22Rv1 (cell line): ENCODE measurements around the gene STPG2.
"Not testable (repeated sequence)": the region's sequence is repeated elsewhere in the genome, so short reads cannot be mapped to it uniquely, and the experiment has no call there.

Experiments used
- H3K27ac ChIP-seq: fragments of 450-650 bp; 2 replicates; pipeline ENCODE4 v1.5.1; 2017
- CTCF ChIP-seq: fragments of 450-650 bp; IDR thresholded peaks from 2 replicates; pipeline ENCODE4 v1.5.1; 2017; ENCODE audit warnings: mild to moderate bottlenecking
- ZFX ChIP-seq: fragments of 450-650 bp; IDR thresholded peaks from 2 replicates; pipeline ENCODE4 v1.6.1; 2017; ENCODE audit warnings: antibody characterized with exemption, borderline replicate concordance

The STPG2 gene

DNA sequence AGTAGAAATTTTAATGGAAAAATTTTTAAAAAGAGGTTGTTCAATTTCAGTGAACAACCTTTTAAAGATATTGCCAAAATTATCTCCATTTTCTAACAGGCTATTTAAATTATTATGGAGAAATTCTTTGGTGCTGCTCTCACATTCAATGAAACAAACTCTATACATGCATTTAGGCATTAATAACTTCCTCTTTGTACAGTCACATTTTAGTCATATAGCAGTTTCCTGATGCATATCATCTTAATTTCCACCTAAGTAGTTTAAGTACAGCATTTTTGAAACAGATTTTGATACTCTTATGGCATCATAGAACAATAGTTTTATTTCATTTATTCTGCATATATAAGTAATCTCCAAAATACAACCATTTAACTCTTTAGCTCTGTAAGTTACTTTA lies 500.1 kb downstream of the STPG2 start:
- H3K27ac ChIP-seq = no peak overlapping the region

DNA sequence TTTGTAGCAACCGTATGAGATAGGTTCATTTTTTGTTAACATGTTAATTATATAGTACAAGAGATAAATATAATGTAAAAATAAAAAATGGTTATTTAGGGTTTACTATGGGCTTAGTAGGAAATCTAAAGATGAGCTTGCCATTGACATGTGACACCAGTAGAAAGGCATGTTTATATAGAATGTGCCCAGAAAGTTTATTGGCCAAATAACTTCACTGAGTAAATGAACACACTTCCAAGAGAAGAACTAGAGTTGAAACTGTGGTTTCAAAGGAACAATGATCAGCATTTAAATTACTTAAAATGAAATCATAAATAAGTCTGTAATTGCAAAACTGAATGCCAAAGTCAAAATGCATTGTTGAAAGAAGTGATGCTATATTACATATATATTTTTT lies 503.3 kb downstream of the STPG2 start:
- no peak overlapping the region for H3K27ac ChIP-seq
- TF ChIP-seq CTCF (no peak), ZFX (no peak)

More for the DNA sequence above, 500.1 kb downstream of the STPG2 start:
- no peak for TF ChIP-seq CTCF

DNA sequence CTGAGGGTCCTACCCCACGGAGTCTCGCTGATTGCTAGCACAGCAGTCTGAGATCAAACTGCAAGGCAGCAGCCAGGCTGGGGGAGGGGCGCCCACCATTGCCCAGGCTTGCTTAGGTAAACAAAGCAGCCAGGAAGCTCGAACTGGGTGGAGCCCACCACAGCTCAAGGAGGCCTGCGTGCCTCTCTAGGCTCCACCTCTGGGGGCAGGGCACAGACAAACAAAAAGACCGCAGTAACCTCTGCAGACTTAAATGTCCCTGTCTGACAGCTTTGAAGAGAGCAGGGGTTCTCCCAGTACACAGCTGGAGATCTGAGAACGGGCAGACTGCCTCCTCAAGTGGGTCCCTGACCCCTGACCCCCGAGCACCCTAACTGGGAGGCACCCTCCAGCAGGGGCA lies 509.4 kb downstream of the STPG2 start:
- not testable (repeated sequence) for H3K27ac ChIP-seq

DNA sequence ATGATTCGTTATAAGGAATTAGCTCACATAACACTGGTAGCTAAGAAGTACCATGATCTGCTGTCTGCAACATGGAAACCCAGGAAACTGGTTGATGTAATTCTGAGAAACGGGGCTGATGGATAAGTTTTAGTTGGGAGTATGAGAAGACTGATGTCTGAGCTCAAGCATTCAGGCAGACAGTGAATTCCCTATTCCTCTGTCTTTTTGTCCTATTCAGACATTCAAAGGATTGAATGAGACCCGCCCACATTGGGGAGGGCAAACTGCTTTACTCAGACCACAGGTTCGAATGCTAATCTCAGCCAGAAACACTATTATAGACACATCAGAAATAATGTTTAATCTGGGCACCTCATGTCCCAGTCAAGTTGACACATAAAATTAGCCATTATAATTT lies 515.5 kb downstream of the STPG2 start:
- TF ChIP-seq ZFX (no peak), CTCF (no peak)
- H3K27ac ChIP-seq = no peak overlapping the region

DNA sequence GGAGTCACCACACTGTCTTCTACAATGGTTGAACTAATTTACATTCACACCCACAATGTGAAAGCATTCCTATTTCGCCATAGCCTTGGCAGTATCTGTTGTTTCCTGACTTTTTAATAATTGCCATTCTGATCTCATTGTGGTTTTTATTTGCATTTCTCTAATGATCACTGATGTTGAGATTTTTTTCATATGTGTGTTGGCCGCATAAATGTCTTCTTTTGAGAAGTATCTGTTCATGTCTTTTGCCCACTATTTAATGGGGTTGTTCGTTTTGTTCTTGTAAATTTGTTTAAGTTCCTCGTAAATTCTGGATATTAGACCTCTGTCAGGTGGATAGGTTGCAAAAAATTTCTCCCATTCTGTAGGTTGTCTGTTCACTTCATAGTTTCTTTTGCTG lies 519.1 kb downstream of the STPG2 start:
- TF ChIP-seq ZFX (no peak), CTCF (no peak)
- H3K27ac ChIP-seq = no peak overlapping the region

GRCh38 chr4:97605932-97606331 lies 537.3 kb downstream of the STPG2 start:
- TF ChIP-seq CTCF (no peak), ZFX (no peak)

DNA sequence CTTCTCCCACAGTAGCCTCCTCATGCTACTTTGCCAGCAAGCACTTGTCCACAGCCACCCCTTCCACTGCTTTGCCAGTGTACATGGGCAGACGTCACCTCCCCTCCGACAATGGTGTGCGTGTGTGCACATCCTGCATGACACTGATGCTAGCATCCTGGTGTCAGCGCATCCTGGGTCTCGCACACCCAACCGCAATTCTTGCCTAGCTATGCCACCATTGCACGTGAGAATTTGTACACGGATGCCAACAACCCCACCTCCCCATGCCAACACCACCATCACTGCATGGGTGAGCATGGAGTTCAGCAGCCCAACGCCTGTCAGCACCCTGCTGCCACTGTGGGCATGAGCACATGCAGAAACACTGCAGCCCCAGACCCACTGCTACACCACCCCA lies 550.0 kb downstream of the STPG2 start:
- H3K27ac ChIP-seq = no peak overlapping the region
- no peak for TF ChIP-seq CTCF
- no peak for TF ChIP-seq ZFX

More at GRCh38 chr4:97605932-97606331, 537.3 kb downstream of the STPG2 start:
- peak overlapping the region; percentile 35 for H3K27ac ChIP-seq

GRCh38 chr4:97590266-97590665 lies 553.0 kb downstream of the STPG2 start:
- no peak for TF ChIP-seq ZFX
- no peak for TF ChIP-seq CTCF
- no peak overlapping the region; the same call in 1 of the 2 replicates for H3K27ac ChIP-seq
